GM12865 (cell line): ENCODE measurements around the gene PTGFR.

ENCODE experiments used
- DNase-seq: peaks from one replicate; pipeline ENCODE4 v3.0.0; 2010; ENCODE audit warnings: low read depth
- H3K4me3 ChIP-seq: 2 replicates; pipeline ENCODE4 v1.5.1; 2011; ENCODE audit warnings: mild to moderate bottlenecking, low read depth, low read length, control low read depth
- TF ChIP-seq, protein P1 (sequence below): IDR thresholded peaks from 2 replicates; pipeline ENCODE4 v1.5.1; 2011; ENCODE audit warnings: low read length, control low read depth, low read depth, inconsistent platforms; ENCODE audit not compliant: insufficient read depth; ENCODE audit errors: missing control alignments

The PTGFR gene

GRCh38 chr1:78533527-78533926, 42.8 kb downstream of the PTGFR start:
- DNase-seq, result no peak
- TF ChIP-seq, protein P1, sequence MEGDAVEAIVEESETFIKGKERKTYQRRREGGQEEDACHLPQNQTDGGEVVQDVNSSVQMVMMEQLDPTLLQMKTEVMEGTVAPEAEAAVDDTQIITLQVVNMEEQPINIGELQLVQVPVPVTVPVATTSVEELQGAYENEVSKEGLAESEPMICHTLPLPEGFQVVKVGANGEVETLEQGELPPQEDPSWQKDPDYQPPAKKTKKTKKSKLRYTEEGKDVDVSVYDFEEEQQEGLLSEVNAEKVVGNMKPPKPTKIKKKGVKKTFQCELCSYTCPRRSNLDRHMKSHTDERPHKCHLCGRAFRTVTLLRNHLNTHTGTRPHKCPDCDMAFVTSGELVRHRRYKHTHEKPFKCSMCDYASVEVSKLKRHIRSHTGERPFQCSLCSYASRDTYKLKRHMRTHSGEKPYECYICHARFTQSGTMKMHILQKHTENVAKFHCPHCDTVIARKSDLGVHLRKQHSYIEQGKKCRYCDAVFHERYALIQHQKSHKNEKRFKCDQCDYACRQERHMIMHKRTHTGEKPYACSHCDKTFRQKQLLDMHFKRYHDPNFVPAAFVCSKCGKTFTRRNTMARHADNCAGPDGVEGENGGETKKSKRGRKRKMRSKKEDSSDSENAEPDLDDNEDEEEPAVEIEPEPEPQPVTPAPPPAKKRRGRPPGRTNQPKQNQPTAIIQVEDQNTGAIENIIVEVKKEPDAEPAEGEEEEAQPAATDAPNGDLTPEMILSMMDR, result no peak
- no peak overlapping the region for H3K4me3 ChIP-seq

- TF ChIP-seq, protein P1, result no peak
- H3K4me3 ChIP-seq, result no peak overlapping the region
- no peak for DNase-seq
These were observed 44.5 kb downstream of the PTGFR start for GRCh38 chr1:78535286-78535685.

GRCh38 chr1:78536427-78536826, 45.7 kb downstream of the PTGFR start:
- TF ChIP-seq, protein P1, result no peak
- no peak overlapping the region for H3K4me3 ChIP-seq
- no peak for DNase-seq

DNA sequence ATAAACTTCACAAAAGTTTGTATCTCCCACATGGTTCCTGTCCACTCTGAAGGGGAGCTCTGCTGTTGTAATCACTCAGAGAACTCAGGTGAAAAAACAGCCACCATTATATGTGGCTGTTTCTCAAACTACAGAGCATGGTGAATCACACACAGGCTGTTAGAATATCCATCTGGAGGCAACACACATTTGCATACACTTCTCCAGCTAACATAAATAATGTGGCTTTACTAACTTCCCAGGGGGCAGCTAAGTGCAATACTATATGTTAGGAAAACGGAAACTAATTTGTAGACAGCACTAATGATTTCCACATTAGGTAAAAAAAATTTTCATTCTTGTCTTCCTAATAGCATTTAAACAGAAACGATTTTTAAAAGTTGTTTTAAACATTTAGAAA, 49.3 kb downstream of the PTGFR start:
- no peak for DNase-seq
- TF ChIP-seq, protein P1, result no peak
- no peak overlapping the region for H3K4me3 ChIP-seq

GRCh38 chr1:78541479-78541878, 50.7 kb downstream of the PTGFR start:
- no peak for DNase-seq
- no peak overlapping the region for H3K4me3 ChIP-seq
- TF ChIP-seq, protein P1, result no peak

DNA sequence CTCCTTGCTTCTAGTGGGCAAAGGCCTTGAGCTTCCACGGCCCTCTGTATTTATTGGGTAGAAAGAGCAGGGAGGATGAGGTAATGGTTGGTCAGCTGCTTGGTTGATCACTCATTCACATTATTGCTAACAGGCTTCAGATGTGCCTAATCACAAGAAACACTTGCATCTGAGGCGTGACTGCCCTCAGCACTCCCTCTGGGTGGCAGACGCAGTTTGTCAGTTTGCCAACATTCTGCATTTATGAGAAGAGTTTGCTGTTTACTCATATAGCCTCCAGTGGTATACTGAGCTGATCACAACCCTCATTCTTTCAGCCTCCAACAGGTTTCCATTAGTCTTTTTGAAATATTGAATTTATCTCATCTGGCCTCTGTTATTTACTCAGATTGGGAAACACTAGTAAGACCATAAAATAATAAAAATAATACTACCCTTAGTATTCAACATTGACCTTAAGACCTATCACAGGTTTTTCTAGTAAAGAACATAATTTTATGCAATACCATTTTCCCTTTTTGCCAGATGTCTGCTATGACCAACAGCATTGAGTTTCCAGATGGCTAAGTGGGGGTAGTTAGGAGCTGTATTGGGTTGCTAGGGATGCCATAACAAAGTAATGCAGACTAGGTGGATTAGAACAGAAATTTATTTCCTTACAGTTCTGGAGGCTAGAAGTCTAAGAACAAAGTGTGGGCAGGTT, 53.3 kb downstream of the PTGFR start:
- DNase-seq, result no peak
- H3K4me3 ChIP-seq, result no peak overlapping the region
- TF ChIP-seq, protein P1, result no peak

DNA sequence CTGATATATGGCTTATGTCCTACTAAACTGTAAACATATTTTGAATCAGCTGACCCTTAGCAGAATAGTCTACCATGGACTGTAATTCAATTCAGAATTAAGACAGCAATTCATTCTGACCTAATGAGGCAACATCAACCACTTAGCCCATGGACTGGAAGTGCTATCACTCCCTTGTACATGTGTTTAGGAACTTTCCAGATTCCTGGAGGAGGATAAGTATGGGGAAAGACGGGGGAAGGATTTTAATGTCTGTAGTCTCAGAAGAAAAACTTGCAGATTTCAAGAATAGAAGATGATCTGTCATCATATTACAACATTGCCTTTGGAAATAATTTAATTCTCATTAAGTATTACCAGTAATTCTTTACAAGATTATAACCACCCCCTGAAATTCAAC, 56.3 kb downstream of the PTGFR start:
- H3K4me3 ChIP-seq, result no peak overlapping the region
- TF ChIP-seq, protein P1, result no peak
- no peak for DNase-seq
